Thyroid gland (tissue), 4 donors: ENCODE data around the gene EDC3.

Source experiments
- CTCF ChIP-seq, 6 experiments: fragments of 200-600 bp in 3 of 6; fragments of 450-650 bp in 3 of 6; sonication (generic) in 3 of 6; IDR thresholded peaks; one replicate each; pipeline ENCODE4 v1.5.1; 2016 to 2019; ENCODE audit warnings: antibody characterized with exemption in 6 of 6, mild to moderate bottlenecking in 2 of 6, inconsistent platforms in 1 of 6, moderate library complexity in 1 of 6
- POLR2A ChIP-seq, 2 donors: fragments of 450-650 bp; IDR thresholded peaks; one replicate each; pipeline ENCODE4 v1.6.1; 2017; ENCODE audit warnings: antibody characterized with exemption in 2 of 2, mild to moderate bottlenecking in 2 of 2, moderate library complexity in 1 of 2

DNA sequence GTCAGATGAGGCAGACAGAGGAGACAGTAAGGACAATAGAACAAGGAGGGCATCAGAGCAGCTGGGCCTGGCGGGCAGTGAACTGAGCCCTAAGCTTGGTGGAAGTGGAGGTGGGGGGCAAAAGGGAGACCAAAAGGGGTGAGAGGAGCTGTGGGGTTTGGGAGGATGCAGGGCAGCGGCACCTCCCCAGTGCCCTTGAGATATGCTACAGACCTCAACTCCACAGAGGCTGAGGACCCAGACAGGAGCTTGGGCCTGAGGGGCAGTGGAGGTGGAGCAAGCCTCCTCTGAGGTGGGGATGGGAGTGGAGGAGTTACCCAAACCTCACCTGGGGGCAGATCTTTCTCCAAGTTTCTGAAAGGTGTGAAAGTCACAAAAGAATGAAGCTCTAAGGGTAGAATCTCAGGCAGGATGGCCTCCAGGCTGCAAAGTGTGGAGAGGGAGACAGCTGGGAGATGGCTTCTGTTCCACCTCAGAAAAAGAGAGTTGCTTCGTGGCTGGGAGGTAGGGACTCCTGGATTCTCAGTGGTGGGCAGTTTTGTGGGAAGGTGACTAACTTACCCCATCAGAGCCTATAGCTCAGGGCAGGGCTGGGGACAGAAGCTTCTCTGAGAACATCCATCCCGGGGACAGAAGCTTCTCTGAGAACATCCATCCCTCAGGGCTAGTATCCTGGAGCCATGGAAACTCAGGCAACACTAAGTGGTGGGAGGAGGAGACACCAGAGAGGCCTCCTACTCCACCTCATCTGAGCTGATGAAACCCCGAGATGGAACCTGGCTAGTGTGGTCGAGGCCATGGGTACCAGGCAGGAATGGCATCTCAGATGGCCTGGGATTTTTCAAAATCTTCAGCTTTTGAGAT, 82.5 kb downstream of the EDC3 start:
- TF ChIP-seq CTCF (IDR thresholded peaks at IDR 0.05) (no peak), POLR2A (IDR thresholded peaks at IDR 0.05) (no peak)
